Measurements from ENCODE around the gene VIM. TPM values are rescaled to one million over a fixed set of nuclear protein-coding genes. Genes with fewer than 3 reads are reported as not detected.

Gene VIM
- total and polyA plus RNA-seq, 4 donors: 800 to 1,640 (median 1,361) TPM

GRCh38 chr10:17240616-17241015 lies 12.6 kb downstream of the VIM start:
- H3K4me3 ChIP-seq: no peak overlapping the region
- no peak overlapping the region for H3K9ac ChIP-seq (ENCODE audit: insufficient read depth in 1 of 2, low read length in 2 of 2)
- ATAC-seq (ENCODE audit: insufficient read depth, low FRiP score) (no peak), DNase-seq (no peak)
- no peaks in the 10 kb centered on the region for H3K4me1 ChIP-seq (ENCODE audit: control insufficient read depth in 5 of 5, insufficient read depth in 5 of 5, low read length in 5 of 5)
- 93 to 94% methylated on average over 4 of the region's 4 CpGs for WGBS, 2 donors
- no peak overlapping the region for H3K27ac ChIP-seq (ENCODE audit: low read depth in 1 of 2, low read length in 1 of 2)
- TF ChIP-seq, protein P1, sequence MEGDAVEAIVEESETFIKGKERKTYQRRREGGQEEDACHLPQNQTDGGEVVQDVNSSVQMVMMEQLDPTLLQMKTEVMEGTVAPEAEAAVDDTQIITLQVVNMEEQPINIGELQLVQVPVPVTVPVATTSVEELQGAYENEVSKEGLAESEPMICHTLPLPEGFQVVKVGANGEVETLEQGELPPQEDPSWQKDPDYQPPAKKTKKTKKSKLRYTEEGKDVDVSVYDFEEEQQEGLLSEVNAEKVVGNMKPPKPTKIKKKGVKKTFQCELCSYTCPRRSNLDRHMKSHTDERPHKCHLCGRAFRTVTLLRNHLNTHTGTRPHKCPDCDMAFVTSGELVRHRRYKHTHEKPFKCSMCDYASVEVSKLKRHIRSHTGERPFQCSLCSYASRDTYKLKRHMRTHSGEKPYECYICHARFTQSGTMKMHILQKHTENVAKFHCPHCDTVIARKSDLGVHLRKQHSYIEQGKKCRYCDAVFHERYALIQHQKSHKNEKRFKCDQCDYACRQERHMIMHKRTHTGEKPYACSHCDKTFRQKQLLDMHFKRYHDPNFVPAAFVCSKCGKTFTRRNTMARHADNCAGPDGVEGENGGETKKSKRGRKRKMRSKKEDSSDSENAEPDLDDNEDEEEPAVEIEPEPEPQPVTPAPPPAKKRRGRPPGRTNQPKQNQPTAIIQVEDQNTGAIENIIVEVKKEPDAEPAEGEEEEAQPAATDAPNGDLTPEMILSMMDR (IDR thresholded peaks at IDR 0.05; ENCODE audit: control extremely low read depth, extremely low read depth): no peak
- no peaks in the 10 kb centered on the region for H3K27me3 ChIP-seq (ENCODE audit: control insufficient read depth in 3 of 3, insufficient read depth in 3 of 3, low read length in 2 of 3)
- peaks cover 0 to 3% (median 1%) of the 10 kb centered on the region in 4 donors for H3K9me3 ChIP-seq (ENCODE audit: control insufficient read depth in 4 of 4, insufficient read depth in 3 of 4, low read length in 3 of 4)
- H3K36me3 ChIP-seq (ENCODE audit: control insufficient read depth in 4 of 4, insufficient read depth in 4 of 4, low read length in 4 of 4): peaks cover 3 to 26% (median 11%) of the 10 kb centered on the region in 4 donors

- Histone ChIP-seq H3K4me3 (no peak overlapping the region), H3K27ac (ENCODE audit: low read depth in 1 of 2, low read length in 1 of 2) (no peak overlapping the region), H3K9me3 (ENCODE audit: control insufficient read depth in 4 of 4, insufficient read depth in 3 of 4, low read length in 3 of 4) (peaks cover 0 to 3% (median 1%) of the 10 kb centered on the region in 4 donors), H3K36me3 (ENCODE audit: control insufficient read depth in 4 of 4, insufficient read depth in 4 of 4, low read length in 4 of 4) (peaks cover 0 to 15% (median 6%) of the 10 kb centered on the region in 4 donors), H3K9ac (ENCODE audit: insufficient read depth in 1 of 2, low read length in 2 of 2) (no peak overlapping the region), H3K4me1 (ENCODE audit: control insufficient read depth in 5 of 5, insufficient read depth in 5 of 5, low read length in 5 of 5) (no peaks in the 10 kb centered on the region), H3K27me3 (ENCODE audit: control insufficient read depth in 3 of 3, insufficient read depth in 3 of 3, low read length in 2 of 3) (no peaks in the 10 kb centered on the region)
- 82 to 92% methylated on average over 5 of the region's 5 CpGs for WGBS, 2 donors
- DNase-seq (no peak), ATAC-seq (ENCODE audit: insufficient read depth, low FRiP score) (no peak)
- TF ChIP-seq, protein P1 (IDR thresholded peaks at IDR 0.05; ENCODE audit: control extremely low read depth, extremely low read depth): no peak
These were observed 13.7 kb downstream of the VIM start for GRCh38 chr10:17241611-17242333.

DNA sequence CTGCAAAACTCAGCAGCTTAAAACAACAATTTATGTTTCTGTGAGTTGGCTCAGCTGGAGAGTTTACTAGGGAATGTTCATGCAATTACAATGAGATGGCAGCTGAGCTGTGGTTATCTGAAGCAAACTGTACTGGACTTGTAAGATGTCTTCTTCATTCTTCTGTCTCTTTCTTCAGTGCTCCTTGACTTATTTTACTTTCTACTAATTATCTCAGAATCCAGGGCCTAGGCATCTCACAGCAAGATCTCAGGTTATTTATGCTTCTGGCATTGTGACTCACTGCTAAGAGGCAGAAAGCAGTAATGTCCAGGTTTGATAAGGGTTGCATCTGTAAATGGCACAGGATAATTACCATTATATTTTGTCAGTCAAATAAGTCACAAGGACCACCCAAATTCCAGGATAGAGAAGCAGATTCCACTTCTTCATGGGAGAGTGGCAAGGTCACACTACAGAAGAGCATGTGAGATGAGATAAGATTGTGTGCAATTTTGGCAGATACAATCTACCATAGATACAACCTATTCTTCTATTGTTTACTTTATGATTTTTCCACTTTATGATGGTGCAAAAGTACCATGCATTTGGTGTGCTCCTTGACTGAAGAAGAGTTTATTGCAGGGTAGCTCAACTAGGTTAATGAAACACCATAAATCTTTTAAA lies 16.8 kb downstream of the VIM start:
- H3K4me1 ChIP-seq (ENCODE audit: control insufficient read depth in 5 of 5, insufficient read depth in 5 of 5, low read length in 5 of 5): no peaks in the 10 kb centered on the region
- no peaks in the 10 kb centered on the region for H3K36me3 ChIP-seq (ENCODE audit: control insufficient read depth in 4 of 4, insufficient read depth in 4 of 4, low read length in 4 of 4)
- H3K27me3 ChIP-seq (ENCODE audit: control insufficient read depth in 3 of 3, insufficient read depth in 3 of 3, low read length in 2 of 3): no peaks in the 10 kb centered on the region
- DNase-seq (no peak), ATAC-seq (ENCODE audit: insufficient read depth, low FRiP score) (no peak)
- H3K9me3 ChIP-seq (ENCODE audit: control insufficient read depth in 4 of 4, insufficient read depth in 3 of 4, low read length in 3 of 4): peaks cover 0 to 3% (median 1%) of the 10 kb centered on the region in 4 donors
- H3K27ac ChIP-seq (ENCODE audit: low read depth in 1 of 2, low read length in 1 of 2): no peak overlapping the region
- TF ChIP-seq, protein P1 (IDR thresholded peaks at IDR 0.05; ENCODE audit: control extremely low read depth, extremely low read depth): no peak
- H3K9ac ChIP-seq (ENCODE audit: insufficient read depth in 1 of 2, low read length in 2 of 2): no peak overlapping the region
- H3K4me3 ChIP-seq: no peak overlapping the region

All from lung (tissue), 12 donors.